Thyroid gland (tissue), 4 donors: ENCODE measurements around the gene PPP3CA. TPM values are rescaled to one million over a fixed set of nuclear protein-coding genes. Genes with fewer than 3 reads are reported as not detected.

Experiments
- DNase-seq, 2 donors: peaks; one replicate each; pipeline ENCODE4 v3.0.0-alpha.2; 2019
- H3K27ac ChIP-seq, 3 donors: fragments of 200-600 bp; sonication (generic); 1 replicate in 2 of 3; 2 replicates in 1 of 3; pipeline ENCODE4 v1.5.1; 2016 to 2019; ENCODE audit warnings: mild to moderate bottlenecking in 1 of 3, moderate library complexity in 1 of 3
- H3K27me3 ChIP-seq: fragments of 200-600 bp; sonication (generic); one replicate; pipeline ENCODE4 v1.5.1; 2019
- H3K36me3 ChIP-seq, 2 donors: fragments of 200-600 bp; sonication (generic); one replicate each; pipeline ENCODE4 v1.5.1; 2016 to 2019
- H3K4me1 ChIP-seq, 2 donors: fragments of 200-600 bp; sonication (generic); one replicate each; pipeline ENCODE4 v1.5.1; 2017 to 2019
- H3K4me3 ChIP-seq, 3 donors: fragments of 200-600 bp; sonication (generic); replicated peaks in 1 of 3; 1 replicate in 2 of 3; 2 replicates in 1 of 3; pipeline ENCODE4 v1.5.1; 2016; ENCODE audit warnings: mild to moderate bottlenecking in 1 of 3
- H3K9me3 ChIP-seq: fragments of 200-600 bp; sonication (generic); one replicate; pipeline ENCODE4 v1.5.1; 2017
- POLR2A ChIP-seq, 2 donors: fragments of 450-650 bp; IDR thresholded peaks; one replicate each; pipeline ENCODE4 v1.6.1; 2017; ENCODE audit warnings: antibody characterized with exemption in 2 of 2, mild to moderate bottlenecking in 2 of 2, moderate library complexity in 1 of 2
- WGBS, 2 donors: methylation state at CpG; one replicate each; pipeline ENCODE4 v1.1.5; 2017; 5-methylcytosine and 5-hydroxymethylcytosine counted together
- intact Hi-C: fragments of 100-400 bp; cut with DNase I; formaldehyde crosslinking; loops from one replicate; pipeline ENCODE4 v1.15.1; 2023
- total RNA-seq, 4 donors: library from RNA; depleted of rRNA; stranded (reverse); fragments of >200 nt; gene quantifications; one replicate each; pipeline ENCODE4 v1.2.3, GENCODE V29; 2016
- TF ChIP-seq, protein P1 (sequence below), 6 experiments: fragments of 200-600 bp in 3 of 6; fragments of 450-650 bp in 3 of 6; sonication (generic) in 3 of 6; IDR thresholded peaks; one replicate each; pipeline ENCODE4 v1.5.1; 2016 to 2019; ENCODE audit warnings: antibody characterized with exemption in 6 of 6, mild to moderate bottlenecking in 2 of 6, inconsistent platforms in 1 of 6, moderate library complexity in 1 of 6

The PPP3CA gene
- total RNA-seq, result 10 to 100 TPM; 31.6 to 45.8 (median 34.4) TPM

GRCh38 chr4:101347267-101347556 lies at the start of gene PPP3CA:
Gene PPP3CA (minus strand): TSS chr4:101347526.
- Histone ChIP-seq H3K27ac (peak within 1 kb of the TSS; percentile 84 to 98 (median 96)), H3K4me1 (peaks cover 4 to 21% of the 10 kb centered on the region in 2 donors), H3K9me3 (no peaks in the 10 kb centered on the region), H3K36me3 (no peaks in the 10 kb centered on the region), H3K27me3 (no peaks in the 10 kb centered on the region), H3K4me3 (peak within 1 kb of the TSS; percentile 45 to 88 (median 58))
- WGBS, 2 donors, result 1% methylated on average over 27 of the region's 41 CpGs; no CpG with 5 or more reads in 1 of the 2 donors
- DNase-seq, result no peak
- TF ChIP-seq, protein P1, sequence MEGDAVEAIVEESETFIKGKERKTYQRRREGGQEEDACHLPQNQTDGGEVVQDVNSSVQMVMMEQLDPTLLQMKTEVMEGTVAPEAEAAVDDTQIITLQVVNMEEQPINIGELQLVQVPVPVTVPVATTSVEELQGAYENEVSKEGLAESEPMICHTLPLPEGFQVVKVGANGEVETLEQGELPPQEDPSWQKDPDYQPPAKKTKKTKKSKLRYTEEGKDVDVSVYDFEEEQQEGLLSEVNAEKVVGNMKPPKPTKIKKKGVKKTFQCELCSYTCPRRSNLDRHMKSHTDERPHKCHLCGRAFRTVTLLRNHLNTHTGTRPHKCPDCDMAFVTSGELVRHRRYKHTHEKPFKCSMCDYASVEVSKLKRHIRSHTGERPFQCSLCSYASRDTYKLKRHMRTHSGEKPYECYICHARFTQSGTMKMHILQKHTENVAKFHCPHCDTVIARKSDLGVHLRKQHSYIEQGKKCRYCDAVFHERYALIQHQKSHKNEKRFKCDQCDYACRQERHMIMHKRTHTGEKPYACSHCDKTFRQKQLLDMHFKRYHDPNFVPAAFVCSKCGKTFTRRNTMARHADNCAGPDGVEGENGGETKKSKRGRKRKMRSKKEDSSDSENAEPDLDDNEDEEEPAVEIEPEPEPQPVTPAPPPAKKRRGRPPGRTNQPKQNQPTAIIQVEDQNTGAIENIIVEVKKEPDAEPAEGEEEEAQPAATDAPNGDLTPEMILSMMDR (IDR thresholded peaks at IDR 0.05), result peak in 2 of 6 experiments; percentile 10 to 15
- TF ChIP-seq POLR2A (IDR thresholded peaks at IDR 0.05), result peak; percentile 54 to 69
- intact Hi-C loops, result loop anchor here (10.0 kb wide), 1 partner anchor 152 kb away; no protein-coding TSS in a partner anchor

GRCh38 chr4:101393256-101393655 lies 45.9 kb upstream of the PPP3CA start:
- WGBS, 2 donors, result 34 to 35% methylated on average over 2 of the region's 2 CpGs
- TF ChIP-seq POLR2A (IDR thresholded peaks at IDR 0.05), result no peak
- TF ChIP-seq, protein P1 (IDR thresholded peaks at IDR 0.05), result no peak

DNA sequence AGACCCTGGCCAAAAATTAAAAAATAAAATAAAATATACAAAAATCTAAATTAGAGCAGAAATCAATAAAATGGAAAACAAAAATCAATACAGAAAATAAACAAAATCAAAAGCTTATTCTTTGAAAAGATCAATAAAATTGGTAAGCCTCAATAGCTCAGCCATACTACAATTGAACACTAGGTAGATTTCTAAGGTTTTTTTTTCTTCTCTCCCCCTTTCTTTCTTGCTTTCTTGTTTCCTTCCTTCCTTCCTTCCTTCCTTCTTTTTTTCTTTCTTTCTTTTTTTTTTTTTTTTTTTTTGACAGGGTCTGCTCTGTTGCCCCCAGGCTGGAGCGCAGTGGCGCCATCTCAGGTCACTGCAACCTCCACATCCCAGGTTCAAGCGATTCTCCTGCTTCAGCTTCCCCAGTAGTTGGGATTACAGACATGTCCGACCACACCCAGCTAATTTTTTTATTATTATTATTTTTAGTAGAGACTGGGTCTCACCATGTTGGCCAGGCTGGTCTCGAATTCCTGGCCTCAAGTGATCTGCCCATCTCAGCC lies 23.4 kb upstream of the PPP3CA start:
- Histone ChIP-seq H3K27me3 (no peaks in the 10 kb centered on the region), H3K27ac (no peak overlapping the region), H3K36me3 (no peaks in the 10 kb centered on the region), H3K9me3 (no peaks in the 10 kb centered on the region), H3K4me3 (no peak overlapping the region), H3K4me1 (no peaks in the 10 kb centered on the region)
- no peak for TF ChIP-seq POLR2A (IDR thresholded peaks at IDR 0.05)
- TF ChIP-seq, protein P1 (IDR thresholded peaks at IDR 0.05), result no peak
- 92 to 94% methylated on average over 5 of the region's 5 CpGs for WGBS, 2 donors
- DNase-seq, result no peak
- intact Hi-C loops, result no loop called here

More at GRCh38 chr4:101393256-101393655, 45.9 kb upstream of the PPP3CA start:
- peak; percentile 31 to 54 for DNase-seq
- no peak overlapping the region for H3K27ac ChIP-seq
- no peak overlapping the region for H3K4me3 ChIP-seq
- intact Hi-C loops, result no loop called here
- H3K4me1 ChIP-seq, result no peaks in the 10 kb centered on the region
- H3K9me3 ChIP-seq, result no peaks in the 10 kb centered on the region
- H3K27me3 ChIP-seq, result no peaks in the 10 kb centered on the region
- no peaks in the 10 kb centered on the region for H3K36me3 ChIP-seq

DNA sequence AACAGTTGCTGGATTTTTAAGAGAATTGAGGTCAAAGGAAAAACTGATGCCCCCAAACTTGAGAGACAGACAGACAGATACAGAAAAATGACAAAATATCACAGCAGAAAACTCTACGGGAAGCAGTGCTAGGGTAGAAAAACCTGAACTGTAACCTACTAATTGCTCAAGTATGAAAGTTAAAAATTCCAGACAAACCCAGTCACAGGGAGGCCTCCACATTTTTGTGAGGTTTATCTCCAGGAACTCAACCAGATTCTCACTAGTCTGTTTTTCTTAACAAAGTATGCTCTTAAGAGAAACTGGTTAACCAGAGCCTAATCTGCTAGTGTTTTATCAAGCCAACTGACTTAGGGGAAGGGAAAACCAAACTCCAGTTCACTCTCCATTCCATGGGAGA lies 19.9 kb upstream of the PPP3CA start:
- Histone ChIP-seq H3K4me3 (no peak overlapping the region), H3K4me1 (no peaks in the 10 kb centered on the region), H3K9me3 (no peaks in the 10 kb centered on the region), H3K36me3 (no peaks in the 10 kb centered on the region), H3K27me3 (no peaks in the 10 kb centered on the region), H3K27ac (no peak overlapping the region)
- intact Hi-C loops, result no loop called here
- WGBS, 2 donors, result 70 to 73% methylated on average over 1 of the region's 1 CpG
- DNase-seq, result no peak
- TF ChIP-seq, protein P1 (IDR thresholded peaks at IDR 0.05), result no peak
- TF ChIP-seq POLR2A (IDR thresholded peaks at IDR 0.05), result no peak

DNA sequence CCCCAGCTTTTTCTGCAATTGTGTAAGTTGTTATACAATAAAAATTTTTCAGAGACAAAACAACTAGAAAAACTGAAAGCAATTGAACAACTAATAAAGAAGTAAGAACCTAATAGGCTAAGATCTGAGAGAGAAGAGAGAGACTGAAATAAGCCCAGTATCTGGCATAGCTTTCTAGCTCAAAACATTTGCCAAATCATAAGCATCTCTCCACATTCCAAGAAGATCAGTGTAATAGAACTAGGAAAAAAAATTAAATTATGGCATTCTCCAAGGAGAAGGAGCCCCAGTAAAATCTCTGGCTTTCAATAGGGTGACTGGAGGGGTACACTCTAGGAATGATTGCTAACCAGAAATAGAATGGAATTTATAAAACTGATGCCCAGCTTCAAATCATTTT lies 19.0 kb upstream of the PPP3CA start:
- Histone ChIP-seq H3K27ac (no peak overlapping the region), H3K36me3 (no peaks in the 10 kb centered on the region), H3K4me1 (no peaks in the 10 kb centered on the region), H3K9me3 (no peaks in the 10 kb centered on the region), H3K4me3 (no peak overlapping the region), H3K27me3 (no peaks in the 10 kb centered on the region)
- intact Hi-C loops, result no loop called here
- TF ChIP-seq, protein P1 (IDR thresholded peaks at IDR 0.05), result no peak
- no peak for TF ChIP-seq POLR2A (IDR thresholded peaks at IDR 0.05)
- no peak for DNase-seq
